Stimulated activated CD4-positive, alpha-beta T cell treated with anti-CD3 and anti-CD28 coated beads, Interleukin-4, amount 100 ng/mL, for 1 hour (primary cell): ENCODE measurements around the gene GPATCH2L.
A peak's percentile ranks its signal among the peaks of the same experiment; 100 is the strongest.

Source experiments
- DNase-seq: peaks from one replicate; pipeline ENCODE4 v3.0.0-alpha.2; 2020

GPATCH2L gene

GRCh38 chr14:76138119-76138757 lies 13.5 kb upstream of the GPATCH2L start:
- no peak for DNase-seq

GRCh38 chr14:76138758-76139723 lies 12.7 kb upstream of the GPATCH2L start:
- no peak for DNase-seq

GRCh38 chr14:76143642-76144041 lies 8.1 kb upstream of the GPATCH2L start:
- DNase-seq, result no peak

- DNase-seq, result no peak
These were observed 4.7 kb upstream of the GPATCH2L start for GRCh38 chr14:76146976-76147375.

- no peak for DNase-seq
These were observed 2.5 kb upstream of the GPATCH2L start for GRCh38 chr14:76149196-76149595.

- DNase-seq, result peak; percentile 63
These were observed 585 bp downstream of the GPATCH2L start for GRCh38 chr14:76152333-76152681.

GRCh38 chr14:76153919-76154318 lies 2.2 kb downstream of the GPATCH2L start:
- DNase-seq, result no peak

- no peak for DNase-seq
These were observed 2.9 kb downstream of the GPATCH2L start for GRCh38 chr14:76154539-76155126.

- no peak for DNase-seq
These were observed 12.1 kb downstream of the GPATCH2L start for GRCh38 chr14:76163668-76164363.

GRCh38 chr14:76168531-76168930 lies 16.8 kb downstream of the GPATCH2L start:
- DNase-seq, result no peak

GRCh38 chr14:76169776-76170175 lies 18.1 kb downstream of the GPATCH2L start:
- no peak for DNase-seq

- no peak for DNase-seq
These were observed 23.3 kb downstream of the GPATCH2L start for GRCh38 chr14:76174982-76175381.

- no peak for DNase-seq
These were observed 24.2 kb downstream of the GPATCH2L start for GRCh38 chr14:76175942-76176341.

GRCh38 chr14:76181546-76181945 lies 29.8 kb downstream of the GPATCH2L start:
- no peak for DNase-seq

GRCh38 chr14:76186308-76187027 lies 34.7 kb downstream of the GPATCH2L start:
- DNase-seq, result no peak

GRCh38 chr14:76191297-76191696 lies 39.6 kb downstream of the GPATCH2L start:
- no peak for DNase-seq

- no peak for DNase-seq
These were observed 42.0 kb downstream of the GPATCH2L start for GRCh38 chr14:76193696-76194095.

GRCh38 chr14:76194327-76194726 lies 42.6 kb downstream of the GPATCH2L start:
- DNase-seq, result no peak

- no peak for DNase-seq
These were observed 43.3 kb downstream of the GPATCH2L start for GRCh38 chr14:76195003-76195402.

GRCh38 chr14:76196980-76197695 lies 45.4 kb downstream of the GPATCH2L start:
- DNase-seq, result no peak

- DNase-seq, result no peak
These were observed 49.4 kb downstream of the GPATCH2L start for GRCh38 chr14:76201162-76201561.
